ENCODE measurements around the gene MRPL20.
"Not testable (repeated sequence)": the region's sequence is repeated elsewhere in the genome, so short reads cannot be mapped to it uniquely, and the experiment has no call there.

- not testable (repeated sequence) for TF ChIP-seq CTCF (IDR thresholded peaks at IDR 0.05; ENCODE audit: low read depth, low read length); MAX (IDR thresholded peaks at IDR 0.05; ENCODE audit: low read depth, low read length); POLR2A (IDR thresholded peaks at IDR 0.05; ENCODE audit: extremely low read depth, insufficient read length); MYC (IDR thresholded peaks at IDR 0.05; ENCODE audit: low read depth, low read length)
Observed at GRCh38 chr1:1428967-1429366, 21.9 kb upstream of the MRPL20 start.
